ENCODE data around the gene POU2F1.

POU2F1 gene

GRCh38 chr1:167474191-167474641, 253.5 kb downstream of the POU2F1 start:
- DNase-seq, result no peak

DNA sequence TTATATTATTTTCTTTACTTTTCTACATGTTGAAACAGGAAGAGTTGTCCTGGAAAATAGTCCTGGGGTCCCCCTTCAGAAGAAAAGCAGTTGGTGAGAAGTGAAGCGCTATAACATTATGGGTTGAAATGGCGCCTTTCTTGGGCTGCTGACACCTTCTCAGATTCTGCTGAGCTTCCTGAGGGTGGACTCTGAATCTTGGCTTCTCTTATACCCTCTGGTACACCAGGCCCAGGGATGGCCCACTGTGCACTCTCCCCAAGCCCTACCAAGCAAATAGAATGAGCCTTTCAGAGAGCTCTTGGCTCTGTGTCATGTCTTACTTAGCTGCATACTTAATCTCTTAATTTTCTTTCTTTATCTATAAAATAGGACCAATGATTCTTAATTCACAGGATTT, 255.4 kb downstream of the POU2F1 start:
- no peak for DNase-seq

Data from NCI-H526 treated with DMSO at 0.1 percent for 48 hours (cell line).